Coronary artery (tissue), 2 donors: ENCODE data around the gene BRI3BP.

Experiments used
- DNase-seq: peaks from one replicate; pipeline ENCODE4 v3.0.0-alpha.2; 2017; ENCODE audit warnings: low spot score
- H3K27ac ChIP-seq, 2 donors: fragments of 200-600 bp; sonication (generic); one replicate each; pipeline ENCODE4 v1.5.1; 2016 to 2019
- H3K4me3 ChIP-seq: fragments of 200-600 bp; sonication (generic); 2 replicates; pipeline ENCODE4 v1.5.1; 2016; ENCODE audit warnings: mild to moderate bottlenecking, moderate library complexity
- TF ChIP-seq, protein P1 (sequence below): fragments of 200-600 bp; sonication (generic); IDR thresholded peaks from one replicate; pipeline ENCODE4 v1.5.1; 2019; ENCODE audit warnings: antibody characterized with exemption

BRI3BP gene

DNA sequence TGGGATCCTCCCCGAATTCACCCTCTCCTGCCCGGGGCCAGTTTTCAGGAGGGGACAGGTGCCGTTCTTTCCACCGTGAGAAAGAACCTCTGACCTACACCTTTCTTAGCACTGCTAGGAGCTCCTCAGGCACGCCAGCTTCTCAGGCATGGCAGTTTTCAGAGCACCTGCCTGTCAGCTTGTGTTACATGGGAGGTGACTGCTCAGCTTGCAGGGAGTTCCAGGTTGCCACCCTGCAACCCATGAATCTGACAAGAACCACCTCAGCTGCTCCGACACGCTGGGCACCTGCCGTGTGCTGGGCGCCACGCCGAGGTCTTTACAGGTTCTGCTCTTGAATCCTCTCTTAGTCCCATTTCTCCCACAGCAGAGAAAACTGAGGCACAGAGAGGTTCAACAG, 12.9 kb downstream of the BRI3BP start:
- DNase-seq, result no peak
- H3K4me3 ChIP-seq, result no peak overlapping the region
- H3K27ac ChIP-seq, result no peak overlapping the region
- TF ChIP-seq, protein P1, sequence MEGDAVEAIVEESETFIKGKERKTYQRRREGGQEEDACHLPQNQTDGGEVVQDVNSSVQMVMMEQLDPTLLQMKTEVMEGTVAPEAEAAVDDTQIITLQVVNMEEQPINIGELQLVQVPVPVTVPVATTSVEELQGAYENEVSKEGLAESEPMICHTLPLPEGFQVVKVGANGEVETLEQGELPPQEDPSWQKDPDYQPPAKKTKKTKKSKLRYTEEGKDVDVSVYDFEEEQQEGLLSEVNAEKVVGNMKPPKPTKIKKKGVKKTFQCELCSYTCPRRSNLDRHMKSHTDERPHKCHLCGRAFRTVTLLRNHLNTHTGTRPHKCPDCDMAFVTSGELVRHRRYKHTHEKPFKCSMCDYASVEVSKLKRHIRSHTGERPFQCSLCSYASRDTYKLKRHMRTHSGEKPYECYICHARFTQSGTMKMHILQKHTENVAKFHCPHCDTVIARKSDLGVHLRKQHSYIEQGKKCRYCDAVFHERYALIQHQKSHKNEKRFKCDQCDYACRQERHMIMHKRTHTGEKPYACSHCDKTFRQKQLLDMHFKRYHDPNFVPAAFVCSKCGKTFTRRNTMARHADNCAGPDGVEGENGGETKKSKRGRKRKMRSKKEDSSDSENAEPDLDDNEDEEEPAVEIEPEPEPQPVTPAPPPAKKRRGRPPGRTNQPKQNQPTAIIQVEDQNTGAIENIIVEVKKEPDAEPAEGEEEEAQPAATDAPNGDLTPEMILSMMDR, result no peak

DNA sequence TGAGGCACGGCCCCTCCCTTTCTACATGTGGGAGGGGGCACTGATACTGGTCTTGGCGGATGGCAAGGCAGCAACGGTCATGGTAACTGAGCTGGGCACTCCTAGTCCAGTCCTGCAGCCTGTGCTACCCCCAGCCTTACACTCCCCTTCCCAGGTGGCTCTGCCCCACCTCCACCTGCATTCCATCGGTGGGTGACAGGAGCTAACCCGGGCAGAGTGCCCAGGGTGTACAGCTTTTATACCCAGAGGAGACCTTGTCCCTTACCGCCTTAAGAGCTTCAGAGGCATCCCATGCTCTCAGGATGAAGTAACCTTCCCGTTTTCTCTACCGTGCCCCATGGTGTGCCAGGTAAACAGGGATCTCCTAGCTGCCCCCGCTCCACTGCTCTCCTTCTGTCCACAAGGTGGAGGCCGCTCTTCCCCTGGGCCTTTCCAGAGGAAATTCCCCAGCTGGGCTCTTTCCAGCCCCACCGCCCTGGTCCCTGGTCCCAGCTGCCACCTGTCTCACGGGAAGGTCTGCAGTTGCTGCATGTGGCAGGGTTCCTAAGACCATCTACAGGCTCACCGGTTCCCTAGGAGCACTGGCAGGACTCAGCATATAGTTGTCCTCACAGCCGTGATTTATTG, 20.5 kb downstream of the BRI3BP start:
- no peak overlapping the region for H3K27ac ChIP-seq
- TF ChIP-seq, protein P1, result no peak
- no peak overlapping the region for H3K4me3 ChIP-seq
- no peak for DNase-seq

DNA sequence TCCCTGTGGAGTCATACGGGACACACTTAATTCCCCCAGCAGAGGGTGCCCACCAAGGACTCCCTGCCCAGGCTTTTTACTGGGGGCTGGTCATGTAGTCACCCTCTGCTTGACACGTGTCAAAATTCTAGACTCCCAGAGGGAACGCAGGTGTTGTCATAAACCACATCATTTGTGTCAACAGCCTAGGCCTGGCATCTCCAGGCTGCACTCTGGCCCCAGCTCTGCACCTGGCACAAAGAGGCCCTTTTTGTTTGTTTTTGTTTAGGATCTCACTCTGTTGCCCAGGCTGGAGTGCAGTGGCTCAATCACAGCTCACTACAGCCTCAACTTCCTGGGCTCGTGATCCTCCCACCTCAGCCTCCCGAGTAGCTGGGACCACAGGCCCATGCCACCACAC, 21.1 kb downstream of the BRI3BP start:
- no peak overlapping the region for H3K27ac ChIP-seq
- no peak for DNase-seq
- TF ChIP-seq, protein P1, result no peak
- no peak overlapping the region for H3K4me3 ChIP-seq

DNA sequence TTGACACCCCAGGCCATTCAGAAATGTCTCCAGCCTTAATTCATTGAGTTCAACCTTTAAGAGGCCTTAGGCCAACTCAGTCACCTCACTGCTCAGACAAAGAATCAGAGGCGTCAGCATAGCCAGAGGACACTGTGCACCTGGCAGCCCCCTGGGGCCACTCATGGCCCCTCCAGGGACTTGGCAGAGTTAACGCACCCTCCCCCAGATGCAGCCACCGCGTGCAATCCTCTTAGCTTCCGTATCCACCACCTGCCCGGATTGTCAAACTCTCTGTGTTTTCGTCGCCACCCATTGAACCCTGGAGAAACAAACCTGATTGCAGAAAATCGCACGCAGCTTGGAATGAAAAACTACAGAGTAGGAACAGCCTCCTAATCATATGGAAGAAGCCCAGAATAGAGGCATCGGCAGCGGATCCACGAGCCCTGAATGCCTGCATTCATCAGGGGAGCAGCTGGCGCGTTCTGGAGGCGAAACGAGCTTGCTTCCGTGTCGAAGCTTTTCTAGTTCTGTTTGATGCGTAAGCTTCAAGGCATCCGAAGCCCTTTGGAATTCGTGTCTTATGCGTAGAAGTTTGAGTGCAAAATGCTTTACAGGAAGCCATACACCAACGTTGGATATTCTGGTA, 22.4 kb downstream of the BRI3BP start:
- DNase-seq, result no peak
- no peak overlapping the region for H3K4me3 ChIP-seq
- no peak overlapping the region for H3K27ac ChIP-seq
- TF ChIP-seq, protein P1, result no peak

DNA sequence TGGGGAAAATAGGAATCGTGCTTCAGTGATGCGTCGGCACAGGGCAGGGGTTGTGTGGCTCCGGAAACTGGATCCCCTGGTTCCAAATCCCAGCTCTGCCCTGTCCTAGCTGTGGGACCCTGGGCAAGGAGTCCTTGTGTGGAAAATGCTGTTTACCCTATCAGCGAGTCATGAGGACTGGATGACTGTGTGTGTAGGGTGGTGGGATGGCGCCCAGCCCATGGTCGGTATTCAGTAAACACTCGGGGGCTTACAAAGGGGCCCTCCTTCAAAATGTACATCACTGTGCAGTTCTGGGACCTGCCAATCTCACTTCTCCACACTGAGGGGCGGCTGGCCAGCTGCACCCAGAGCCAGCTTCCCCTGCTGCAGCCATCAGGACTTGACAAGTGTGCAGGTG, 24.4 kb downstream of the BRI3BP start:
- TF ChIP-seq, protein P1, result no peak
- DNase-seq, result no peak
- no peak overlapping the region for H3K27ac ChIP-seq
- H3K4me3 ChIP-seq, result no peak overlapping the region

DNA sequence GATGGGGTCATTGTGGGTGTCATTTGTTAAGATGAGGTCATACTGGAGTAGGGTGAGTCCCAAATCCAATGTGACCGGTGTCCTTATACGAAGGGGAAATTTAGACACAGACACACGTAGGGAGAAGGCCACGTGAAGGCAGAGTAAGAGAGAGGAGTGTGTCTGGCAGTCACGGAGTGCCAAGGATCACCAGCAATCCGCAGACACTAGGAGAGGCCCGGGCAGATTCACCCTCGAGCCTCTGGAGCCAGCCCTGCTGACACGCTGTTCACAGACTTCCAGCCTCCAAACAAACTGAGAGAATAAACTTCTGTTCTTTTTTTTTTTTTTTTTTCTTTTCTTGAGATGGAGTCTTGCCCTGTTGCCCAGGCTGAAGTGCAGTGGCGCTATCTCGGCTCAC, 24.9 kb downstream of the BRI3BP start:
- TF ChIP-seq, protein P1, result no peak
- no peak overlapping the region for H3K27ac ChIP-seq
- no peak for DNase-seq
- no peak overlapping the region for H3K4me3 ChIP-seq

DNA sequence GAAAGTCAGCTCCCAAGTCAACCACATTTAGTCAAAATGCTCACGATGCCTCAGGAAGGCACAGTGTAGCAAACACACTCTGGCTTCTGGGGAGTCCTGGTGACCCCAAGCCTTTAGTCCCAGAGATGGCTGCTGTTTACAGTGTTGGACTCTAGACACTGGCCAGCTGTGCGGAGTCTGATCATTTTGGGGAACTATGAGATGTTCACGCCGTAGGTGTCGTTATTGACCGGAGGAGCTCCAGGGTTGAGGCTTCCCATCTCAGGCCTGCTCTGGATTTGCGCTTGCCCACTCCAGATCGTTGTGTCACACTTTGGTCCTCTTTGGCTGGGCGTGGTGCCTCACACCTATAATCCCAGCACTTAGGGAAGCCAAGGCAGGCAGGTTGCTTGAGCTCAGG, 27.7 kb downstream of the BRI3BP start:
- Histone ChIP-seq H3K4me3 (no peak overlapping the region), H3K27ac (no peak overlapping the region)
- DNase-seq, result no peak
- TF ChIP-seq, protein P1, result no peak
